HEK293T (cell line): ENCODE results near the gene NFIA.
A peak's percentile ranks its signal among the peaks of the same experiment; 100 is the strongest.

Source experiments
- CTCF ChIA-PET: fragments of 350-600 bp; formaldehyde crosslinking; extraction: SDS; loops from one replicate; lab custom pipeline; 2021; ENCODE audit warnings: antibody characterized with exemption, inconsistent platforms; lab: Yijun Ruan, JAX
- POLR2A ChIA-PET: fragments of 350-600 bp; formaldehyde crosslinking; extraction: SDS; loops from one replicate; lab custom pipeline; 2020; ENCODE audit warnings: antibody characterized with exemption, inconsistent platforms; lab: Yijun Ruan, JAX
- DNase-seq: peaks from one replicate; pipeline ENCODE4 v3.0.0; 2012; ENCODE audit warnings: mixed read lengths; ENCODE audit errors: extremely low spot score
- ARNT ChIP-seq: fragments of 450-650 bp; IDR thresholded peaks from 2 replicates; pipeline ENCODE4 v1.6.1; 2017; ENCODE audit warnings: mild to moderate bottlenecking
- BHLHE40 ChIP-seq: fragments of 450-650 bp; IDR thresholded peaks from 2 replicates; pipeline ENCODE4 v1.6.1; 2016; ENCODE audit warnings: mild to moderate bottlenecking, moderate library complexity, borderline replicate concordance
- CTBP1 ChIP-seq: fragments of 450-650 bp; IDR thresholded peaks from 2 replicates; pipeline ENCODE4 v1.6.1; 2016; ENCODE audit warnings: borderline replicate concordance
- ELF4 ChIP-seq: fragments of 450-650 bp; IDR thresholded peaks from 2 replicates; pipeline ENCODE4 v1.6.1; 2017; ENCODE audit warnings: antibody characterized with exemption
- FOXA1 ChIP-seq: fragments of 450-650 bp; IDR thresholded peaks from 2 replicates; pipeline ENCODE4 v1.6.1; 2016; ENCODE audit warnings: mild to moderate bottlenecking
- FOXK2 ChIP-seq: fragments of 450-650 bp; IDR thresholded peaks from 2 replicates; pipeline ENCODE4 v1.6.1; 2016; ENCODE audit warnings: mild to moderate bottlenecking
- FOXM1 ChIP-seq: fragments of 450-650 bp; IDR thresholded peaks from 2 replicates; pipeline ENCODE4 v1.6.1; 2017; ENCODE audit warnings: mild to moderate bottlenecking, borderline replicate concordance
- HDGF ChIP-seq: fragments of 450-650 bp; IDR thresholded peaks from 2 replicates; pipeline ENCODE4 v1.6.1; 2017; ENCODE audit warnings: antibody characterized with exemption, borderline replicate concordance
- L3MBTL2 ChIP-seq: fragments of 450-650 bp; conservative IDR thresholded peaks from 2 replicates; pipeline ENCODE4 v1.6.1; 2016; ENCODE audit warnings: mild to moderate bottlenecking
- LEF1 ChIP-seq: fragments of 450-650 bp; IDR thresholded peaks from 2 replicates; pipeline ENCODE4 v1.6.1; 2017; ENCODE audit warnings: mild to moderate bottlenecking, borderline replicate concordance
- NFRKB ChIP-seq: fragments of 450-650 bp; IDR thresholded peaks from 2 replicates; pipeline ENCODE4 v1.6.1; 2016; ENCODE audit warnings: mild to moderate bottlenecking, moderate library complexity
- PKNOX1 ChIP-seq: fragments of 450-650 bp; IDR thresholded peaks from 2 replicates; pipeline ENCODE4 v1.6.1; 2016
- SP1 ChIP-seq: fragments of 450-650 bp; IDR thresholded peaks from 2 replicates; pipeline ENCODE4 v1.6.1; 2017
- SUZ12 ChIP-seq: fragments of 450-650 bp; IDR thresholded peaks from 2 replicates; pipeline ENCODE4 v1.6.1; 2016; ENCODE audit warnings: mild to moderate bottlenecking
- TARDBP ChIP-seq: fragments of 450-650 bp; IDR thresholded peaks from 2 replicates; pipeline ENCODE4 v1.6.1; 2016
- ZNF384 ChIP-seq: fragments of 450-650 bp; IDR thresholded peaks from 2 replicates; pipeline ENCODE4 v1.6.1; 2016

The NFIA gene

GRCh38 chr1:61091455-61091854 is 9.1 kb downstream of the NFIA start:
- ChIA-PET CTCF (interaction anchor here (1.2 kb wide), 1 partner anchor 42 kb away, joined by 3 read pairs; no protein-coding TSS in a partner anchor), POLR2A (no interaction called here)

GRCh38 chr1:61092642-61093041 is 10.3 kb downstream of the NFIA start:
- POLR2A ChIA-PET = no interaction called here
- TF ChIP-seq ELF4 = no peak
- TF ChIP-seq TARDBP = no peak
- TF ChIP-seq FOXM1 = no peak
- no peak for TF ChIP-seq ARNT
- TF ChIP-seq FOXA1 = no peak
- no peak for TF ChIP-seq LEF1
- no peak for DNase-seq
- CTCF ChIA-PET = no interaction called here

More at GRCh38 chr1:61091455-61091854, 9.1 kb downstream of the NFIA start:
- TF ChIP-seq SP1 (no peak), NFRKB (no peak), L3MBTL2 (no peak), LEF1 (peak; percentile 80; the same call in 1 of the 2 replicates), CTBP1 (peak; percentile 98), FOXA1 (no peak), HDGF (no peak), TARDBP (no peak), PKNOX1 (peak; percentile 93), SUZ12 (no peak), BHLHE40 (peak; percentile 42; the same call in 1 of the 2 replicates), FOXK2 (no peak), ARNT (peak; percentile 70), FOXM1 (no peak), ELF4 (no peak), ZNF384 (peak; percentile 93)
- DNase-seq = no peak

- DNase-seq = no peak
- POLR2A ChIA-PET = interaction anchor here (0.8 to 1.2 kb wide), 2 partner anchors 12 to 44 kb away, joined by 3 read pairs; no protein-coding TSS in a partner anchor
- TF ChIP-seq PKNOX1 (peak; percentile 55), FOXA1 (0 out of 2 replicates have a peak, but pooled peaks have one; percentile 10), CTBP1 (no peak)
- CTCF ChIA-PET = no interaction called here
Measured at GRCh38 chr1:61093525-61094137, 11.3 kb downstream of the NFIA start.

GRCh38 chr1:61094677-61095469 is 12.5 kb downstream of the NFIA start:
- CTCF ChIA-PET = interaction anchor here (0.7 to 0.9 kb wide), 2 partner anchors 13 to 36 kb away, joined by 3 to 6 read pairs; partner anchors contain the start of gene NFIA
- no peak for DNase-seq
- no peak for TF ChIP-seq CTBP1
- no peak for TF ChIP-seq PKNOX1
- no peak for TF ChIP-seq ARNT
- TF ChIP-seq ELF4 = no peak
- TF ChIP-seq SUZ12 = no peak
- no peak for TF ChIP-seq FOXK2
- no peak for TF ChIP-seq NFRKB
- TF ChIP-seq L3MBTL2 = no peak
- TF ChIP-seq ZNF384 = no peak
- POLR2A ChIA-PET = interaction anchor here (1.2 kb wide), 1 partner anchor 13 kb away, joined by 3 read pairs; no protein-coding TSS in a partner anchor

GRCh38 chr1:61095470-61095812 is 13.1 kb downstream of the NFIA start:
- DNase-seq = no peak
- TF ChIP-seq FOXA1 = no peak
- no peak for TF ChIP-seq ARNT
- no peak for TF ChIP-seq FOXK2
- TF ChIP-seq BHLHE40 = no peak
- TF ChIP-seq L3MBTL2 = no peak
- no peak for TF ChIP-seq TARDBP
- CTCF ChIA-PET = interaction anchor here (0.7 kb wide), 1 partner anchor 36 kb away, joined by 3 read pairs; no protein-coding TSS in a partner anchor
- POLR2A ChIA-PET = no interaction called here

- POLR2A ChIA-PET = no interaction called here
- no peak for TF ChIP-seq NFRKB
- TF ChIP-seq PKNOX1 = no peak
- no peak for TF ChIP-seq L3MBTL2
- TF ChIP-seq SUZ12 = no peak
- TF ChIP-seq FOXA1 = no peak
- TF ChIP-seq CTBP1 = no peak
- TF ChIP-seq FOXM1 = no peak
- TF ChIP-seq ARNT = no peak
- TF ChIP-seq SP1 = no peak
- TF ChIP-seq HDGF = no peak
- no peak for TF ChIP-seq LEF1
- no peak for TF ChIP-seq ELF4
- no peak for TF ChIP-seq ZNF384
- no peak for TF ChIP-seq TARDBP
- no peak for TF ChIP-seq FOXK2
- no peak for TF ChIP-seq BHLHE40
- CTCF ChIA-PET = no interaction called here
Measured at GRCh38 chr1:61097317-61097716, 15.0 kb downstream of the NFIA start.

More at GRCh38 chr1:61097317-61097716, 15.0 kb downstream of the NFIA start:
- DNase-seq = no peak
